Natural killer cell (primary cell): ENCODE data around the gene SNAI3. TPM values are rescaled to one million over a fixed set of nuclear protein-coding genes. Genes with fewer than 3 reads are reported as not detected.

Experiments
- ATAC-seq, 3 donors: fragments of 150-1000 bp in 2 of 3; fragments of 200-7000 bp in 1 of 3; cut with Tn5 transposase; 1 replicate in 1 of 3; 2 replicates in 2 of 3; pipeline ENCODE4 v1.10.0; 2021; ENCODE audit warnings: mild to moderate bottlenecking in 2 of 3, moderate library complexity in 2 of 3
- DNase-seq, 2 donors: peaks; one replicate each; pipeline versions ENCODE4 v3.0.0 to v3.0.0-alpha.2; 2013 to 2021; ENCODE audit warnings: mixed read lengths in 1 of 2
- H3K27ac ChIP-seq: one replicate; pipeline ENCODE4 v1.5.1; 2013; ENCODE audit warnings: mild to moderate bottlenecking, low read length
- H3K27me3 ChIP-seq: one replicate; pipeline ENCODE4 v1.6.1; 2013; ENCODE audit warnings: low read length; ENCODE audit not compliant: control insufficient read depth, insufficient read depth
- H3K36me3 ChIP-seq: one replicate; pipeline ENCODE4 v1.6.1; 2013; ENCODE audit warnings: low read length; ENCODE audit not compliant: control insufficient read depth, insufficient read depth
- H3K4me1 ChIP-seq: one replicate; pipeline ENCODE4 v1.6.1; 2013; ENCODE audit warnings: low read length; ENCODE audit not compliant: control insufficient read depth, insufficient read depth
- H3K4me3 ChIP-seq: one replicate; pipeline ENCODE4 v1.5.1; 2013; ENCODE audit warnings: low read length
- H3K9me3 ChIP-seq: one replicate; pipeline ENCODE4 v1.6.1; 2013; ENCODE audit warnings: low read length; ENCODE audit not compliant: control insufficient read depth, insufficient read depth
- H3K27ac Mint-ChIP-seq, 2 donors: one replicate each; pipeline ENCODE4 v1.8.0; 2022; ENCODE audit warnings: mild to moderate bottlenecking in 2 of 2, mixed read lengths in 2 of 2, moderate library complexity in 1 of 2
- H3K27me3 Mint-ChIP-seq, 2 donors: one replicate each; pipeline ENCODE4 v1.8.0; 2022; ENCODE audit warnings: low read depth in 2 of 2, mixed read lengths in 2 of 2
- H3K36me3 Mint-ChIP-seq: one replicate; pipeline ENCODE4 v1.8.0; 2022; ENCODE audit warnings: mixed read lengths
- H3K4me1 Mint-ChIP-seq, 2 donors: one replicate each; pipeline ENCODE4 v1.8.0; 2022; ENCODE audit warnings: mixed read lengths in 2 of 2
- H3K4me3 Mint-ChIP-seq: one replicate; pipeline ENCODE4 v1.8.0; 2022; ENCODE audit warnings: mild to moderate bottlenecking, moderate library complexity, mixed read lengths
- H3K9me3 Mint-ChIP-seq, 2 donors: one replicate each; pipeline ENCODE4 v1.8.0; 2022; ENCODE audit warnings: mixed read lengths in 2 of 2
- WGBS: methylation state at CpG from one replicate; pipeline ENCODE4 v1.1.7; 2013; ENCODE audit warnings: missing lambda C conversion rate; ENCODE audit not compliant: insufficient coverage; 5-methylcytosine and 5-hydroxymethylcytosine counted together
- intact Hi-C: fragments of 100-400 bp; cut with micrococcal nuclease; formaldehyde crosslinking; loops from one replicate; pipeline ENCODE4 v1.14.2; 2022
- total RNA-seq, 4 donors: library from RNA; stranded (reverse); fragments of 120-200 nt in 1 of 4; gene quantifications; one replicate each; pipeline versions ENCODE4 v1.2.3 to v1.2.4, GENCODE V29; 2013 to 2022
- TF ChIP-seq, protein P1 (sequence below): fragments of 200-600 bp; IDR thresholded peaks from one replicate; pipeline ENCODE4 v1.8.0; 2022; ENCODE audit warnings: antibody characterized with exemption

The SNAI3 gene
- total RNA-seq, 3 donors from 2014 or later (not counting 1 experiment from before 2014, with no cell fraction given) = 8.2 to 9.2 (median 8.4) TPM

DNA sequence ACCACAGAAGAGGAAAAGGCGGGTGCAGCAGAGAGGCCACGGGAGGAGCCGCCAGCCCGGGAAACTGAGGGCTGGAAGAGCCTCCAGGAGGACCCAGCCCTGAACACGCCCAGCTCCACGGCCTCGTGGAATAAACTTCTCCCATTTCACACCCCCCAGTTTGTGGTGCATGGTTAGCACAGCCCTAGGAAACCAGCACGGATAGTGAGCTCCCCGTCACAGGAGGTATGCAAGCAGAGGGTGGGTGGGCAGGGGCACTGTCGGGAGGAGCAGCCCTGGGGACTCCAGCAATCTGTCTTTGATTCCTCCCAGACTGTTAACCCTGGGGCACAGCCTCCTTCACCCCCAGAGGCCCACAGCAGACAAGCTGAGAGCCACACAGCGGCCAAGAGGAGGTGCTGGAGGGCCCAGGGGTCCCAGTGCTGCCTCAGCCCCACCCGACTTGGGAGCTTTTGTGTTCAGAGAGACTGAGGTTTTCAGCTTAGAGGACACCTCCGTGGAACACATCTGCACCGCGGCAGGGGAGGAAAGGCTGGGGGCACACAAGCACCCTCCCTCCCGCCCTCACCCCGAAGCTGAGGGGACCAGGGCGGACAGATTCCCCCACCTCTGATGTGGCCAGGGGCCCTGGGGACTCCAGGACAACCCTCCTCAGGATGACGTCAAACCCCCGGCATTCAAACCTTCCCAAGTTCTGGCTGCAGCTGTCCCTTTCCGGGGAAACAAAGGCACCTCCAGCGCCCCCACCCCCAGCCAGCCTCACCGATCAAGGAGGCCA is 49.6 kb downstream of the SNAI3 start:
- Histone ChIP-seq H3K4me3 (no peak overlapping the region), H3K9me3 (peaks cover 10% of the 10 kb centered on the region), H3K36me3 (peaks cover 7% of the 10 kb centered on the region), H3K4me1 (peaks cover 84% of the 10 kb centered on the region), H3K27ac (peak overlapping the region; percentile 88), H3K27me3 (no peaks in the 10 kb centered on the region)
- DNase-seq = no peak
- peak overlapping the region; percentile 73 for H3K4me3 Mint-ChIP-seq
- peak overlapping the region; percentile 90 to 96 for H3K27ac Mint-ChIP-seq
- TF ChIP-seq, protein P1, sequence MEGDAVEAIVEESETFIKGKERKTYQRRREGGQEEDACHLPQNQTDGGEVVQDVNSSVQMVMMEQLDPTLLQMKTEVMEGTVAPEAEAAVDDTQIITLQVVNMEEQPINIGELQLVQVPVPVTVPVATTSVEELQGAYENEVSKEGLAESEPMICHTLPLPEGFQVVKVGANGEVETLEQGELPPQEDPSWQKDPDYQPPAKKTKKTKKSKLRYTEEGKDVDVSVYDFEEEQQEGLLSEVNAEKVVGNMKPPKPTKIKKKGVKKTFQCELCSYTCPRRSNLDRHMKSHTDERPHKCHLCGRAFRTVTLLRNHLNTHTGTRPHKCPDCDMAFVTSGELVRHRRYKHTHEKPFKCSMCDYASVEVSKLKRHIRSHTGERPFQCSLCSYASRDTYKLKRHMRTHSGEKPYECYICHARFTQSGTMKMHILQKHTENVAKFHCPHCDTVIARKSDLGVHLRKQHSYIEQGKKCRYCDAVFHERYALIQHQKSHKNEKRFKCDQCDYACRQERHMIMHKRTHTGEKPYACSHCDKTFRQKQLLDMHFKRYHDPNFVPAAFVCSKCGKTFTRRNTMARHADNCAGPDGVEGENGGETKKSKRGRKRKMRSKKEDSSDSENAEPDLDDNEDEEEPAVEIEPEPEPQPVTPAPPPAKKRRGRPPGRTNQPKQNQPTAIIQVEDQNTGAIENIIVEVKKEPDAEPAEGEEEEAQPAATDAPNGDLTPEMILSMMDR = no peak
- peaks cover 29 to 61% of the 10 kb centered on the region in 2 donors for H3K4me1 Mint-ChIP-seq
- WGBS = 50% methylated on average over 18 of the region's 23 CpGs
- H3K27me3 Mint-ChIP-seq = peaks cover 0 to 3% of the 10 kb centered on the region in 2 donors
- H3K36me3 Mint-ChIP-seq = no peaks in the 10 kb centered on the region
- peak; percentile 9 to 14 (median 10) for ATAC-seq
- intact Hi-C loops = loop anchor here (1.0 to 10.0 kb wide), 6 partner anchors 15 to 179 kb away; partner anchors contain the start of genes CYBA, SNAI3 and ZC3H18
- peaks cover 0 to 3% of the 10 kb centered on the region in 2 donors for H3K9me3 Mint-ChIP-seq

DNA sequence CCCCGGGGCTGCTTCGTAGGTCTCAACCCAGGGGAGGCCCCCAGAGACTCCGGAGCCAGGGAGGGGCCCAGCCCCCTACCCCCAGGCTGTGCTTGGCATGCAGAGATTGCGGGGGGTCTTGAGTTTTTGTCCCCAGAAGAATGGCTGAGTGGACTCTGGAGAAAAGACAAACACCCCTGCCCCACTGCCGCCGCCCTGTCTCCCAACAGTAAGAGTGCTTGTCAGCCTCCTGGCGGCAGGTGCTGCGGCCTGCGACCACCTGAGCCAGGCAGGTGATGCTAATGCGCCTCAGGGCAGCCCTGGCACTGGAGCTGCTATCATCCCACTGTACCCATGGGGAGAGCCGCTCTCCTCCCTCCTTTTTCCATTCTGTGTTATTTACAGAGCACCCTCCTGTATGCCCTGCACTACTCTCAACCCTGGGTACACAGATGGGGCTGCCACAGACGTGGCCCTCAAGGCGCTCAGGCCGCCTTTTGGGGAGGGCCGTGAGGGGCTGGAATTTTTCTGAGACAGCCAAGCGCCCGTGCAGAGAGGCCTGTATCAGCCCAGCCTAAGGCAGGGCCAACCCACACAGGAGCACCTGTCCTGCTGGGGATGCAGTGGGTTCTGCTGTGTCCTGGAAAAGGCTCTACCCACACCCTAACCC is 50.5 kb downstream of the SNAI3 start:
- Mint-ChIP-seq H3K36me3 (no peaks in the 10 kb centered on the region), H3K4me3 (peak overlapping the region; percentile 67), H3K9me3 (peaks cover 0 to 3% of the 10 kb centered on the region in 2 donors), H3K4me1 (peaks cover 29 to 60% of the 10 kb centered on the region in 2 donors), H3K27me3 (peaks cover 0 to 3% of the 10 kb centered on the region in 2 donors), H3K27ac (peak overlapping the region; percentile 88 to 90)
- H3K4me1 ChIP-seq = peaks cover 77% of the 10 kb centered on the region
- no peaks in the 10 kb centered on the region for H3K27me3 ChIP-seq
- peaks cover 12% of the 10 kb centered on the region for H3K36me3 ChIP-seq
- H3K27ac ChIP-seq = peak overlapping the region; percentile 88
- TF ChIP-seq, protein P1 = no peak
- H3K4me3 ChIP-seq = no peak overlapping the region
- H3K9me3 ChIP-seq = peaks cover 10% of the 10 kb centered on the region
- intact Hi-C loops = loop anchor here (5.0 to 10.0 kb wide), 4 partner anchors 52 to 178 kb away; partner anchors contain the start of genes SNAI3 and ZC3H18
- ATAC-seq = no peak
- 86% methylated on average over 17 of the region's 17 CpGs for WGBS
- peak in 1 of 2 donors; percentile 36 for DNase-seq

DNA sequence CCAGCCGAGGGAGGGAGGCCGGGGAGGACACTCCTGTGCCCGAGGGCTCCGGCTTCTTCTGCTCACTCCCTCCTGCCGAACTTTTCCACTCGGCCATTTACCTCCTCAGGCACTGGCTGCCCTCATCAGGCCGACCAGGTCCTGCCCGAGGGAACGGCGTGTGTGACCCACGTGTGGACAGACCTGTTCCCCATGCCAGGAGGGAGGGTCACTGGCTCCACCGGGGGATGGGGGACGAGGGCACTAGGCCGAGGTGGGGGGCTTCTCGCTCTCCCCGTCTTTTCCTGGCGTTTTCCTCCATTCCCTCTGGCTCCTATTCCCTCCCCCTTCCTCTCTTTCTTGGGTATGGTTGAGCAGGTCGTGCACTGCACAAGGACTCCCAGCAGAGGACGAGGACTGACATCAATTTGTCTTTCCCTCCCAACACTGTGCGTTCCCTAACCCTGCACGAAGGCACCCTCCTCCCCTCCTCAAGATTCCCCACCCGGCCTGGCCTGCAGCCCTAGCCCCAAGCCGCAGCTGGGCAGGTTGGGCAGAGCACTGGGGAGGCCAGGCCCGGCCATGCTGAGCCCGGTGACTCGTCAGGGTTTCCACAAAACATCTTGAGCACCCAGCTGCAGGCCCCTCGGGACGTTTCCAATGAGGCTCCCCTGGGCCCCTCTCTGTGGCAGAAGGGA is 51.2 kb downstream of the SNAI3 start:
- TF ChIP-seq, protein P1 = no peak
- ATAC-seq (no peak), DNase-seq (no peak)
- H3K27ac ChIP-seq = peak overlapping the region; percentile 88
- H3K36me3 ChIP-seq = peaks cover 15% of the 10 kb centered on the region
- Mint-ChIP-seq H3K27ac (peak overlapping the region; percentile 88 to 90), H3K4me1 (peaks cover 22 to 53% of the 10 kb centered on the region in 2 donors), H3K27me3 (peaks cover 0 to 3% of the 10 kb centered on the region in 2 donors), H3K36me3 (no peaks in the 10 kb centered on the region), H3K4me3 (peak overlapping the region; percentile 81), H3K9me3 (peaks cover 0 to 3% of the 10 kb centered on the region in 2 donors)
- 35% methylated on average over 28 of the region's 28 CpGs for WGBS
- peaks cover 70% of the 10 kb centered on the region for H3K4me1 ChIP-seq
- H3K9me3 ChIP-seq = peaks cover 10% of the 10 kb centered on the region
- intact Hi-C loops = loop anchor here (5.0 to 10.0 kb wide), 4 partner anchors 52 to 178 kb away; partner anchors contain the start of genes SNAI3 and ZC3H18
- peak overlapping the region; percentile 71 for H3K4me3 ChIP-seq
- no peaks in the 10 kb centered on the region for H3K27me3 ChIP-seq
